A673 (cell line): ENCODE measurements around the gene HIGD1B. TPM values are rescaled to one million over a fixed set of nuclear protein-coding genes. Genes with fewer than 3 reads are reported as not detected.
A peak's percentile ranks its signal among the peaks of the same experiment; 100 is the strongest.

Source experiments
- BruUV-seq: library from RNA; stranded (reverse); fragments of 400-500 nt; replicated peaks from 2 replicates; lab custom pipeline; 2021; lab: Mats Ljungman, UMichigan
- CTCF ChIA-PET: fragments of 300-600 bp; sonication (Branson Sonifier 250); formaldehyde crosslinking; loops from one replicate; lab custom pipeline; 2022; ENCODE audit warnings: antibody characterized with exemption; lab: Charles Lee
- POLR2A ChIA-PET: fragments of 300-600 bp; sonication (Branson Sonifier 250); formaldehyde crosslinking; loops from one replicate; lab custom pipeline; 2022; ENCODE audit warnings: antibody characterized with exemption; ENCODE audit not compliant: low non-redundant PET; lab: Charles Lee
- DNase-seq: peaks from one replicate; pipeline ENCODE4 v3.0.0-alpha.2; 2015; ENCODE audit warnings: low spot score
- H3K27ac ChIP-seq: fragments of 200-600 bp; sonication (generic); 2 replicates; pipeline ENCODE4 v1.5.1; 2016; ENCODE audit warnings: mixed run types, low read depth, mild to moderate bottlenecking, mixed read lengths, antibody characterized with exemption, low read length; ENCODE audit not compliant: poor library complexity, severe bottlenecking
- H3K27me3 ChIP-seq: fragments of 200-600 bp; sonication (generic); replicated peaks from 2 replicates; pipeline ENCODE4 v1.6.1; 2017; ENCODE audit warnings: mixed run types, low read depth, mild to moderate bottlenecking, mixed read lengths, antibody characterized with exemption, low read length; ENCODE audit not compliant: insufficient read depth, poor library complexity
- H3K36me3 ChIP-seq: fragments of 200-600 bp; sonication (generic); 2 replicates; pipeline ENCODE4 v1.6.1; 2016; ENCODE audit warnings: mixed run types, mild to moderate bottlenecking, mixed read lengths, antibody characterized with exemption, low read length; ENCODE audit not compliant: insufficient read depth, poor library complexity, severe bottlenecking
- H3K4me1 ChIP-seq: fragments of 200-600 bp; sonication (generic); 2 replicates; pipeline ENCODE4 v1.6.1; 2017; ENCODE audit warnings: mixed run types, mild to moderate bottlenecking, mixed read lengths, antibody characterized with exemption, low read length; ENCODE audit not compliant: insufficient read depth, poor library complexity, severe bottlenecking
- H3K4me3 ChIP-seq: fragments of 200-600 bp; sonication (generic); 2 replicates; pipeline ENCODE4 v1.5.1; 2016; ENCODE audit warnings: low read depth, mixed run types, mild to moderate bottlenecking, mixed read lengths, low read length; ENCODE audit not compliant: poor library complexity, severe bottlenecking
- H3K9me3 ChIP-seq: fragments of 200-600 bp; sonication (generic); 2 replicates; pipeline ENCODE4 v1.6.1; 2016; ENCODE audit warnings: mixed run types, low read depth, mild to moderate bottlenecking, mixed read lengths, antibody characterized with exemption, low read length; ENCODE audit not compliant: poor library complexity, severe bottlenecking
- EZH2 ChIP-seq: fragments of 200-600 bp; sonication (generic); IDR thresholded peaks from 2 replicates; pipeline ENCODE4 v1.6.1; 2017; ENCODE audit warnings: borderline replicate concordance, low read depth, mild to moderate bottlenecking, mixed read lengths, antibody characterized with exemption, low read length; ENCODE audit not compliant: poor library complexity, severe bottlenecking
- intact Hi-C: fragments of 100-400 bp; cut with micrococcal nuclease; formaldehyde crosslinking; loops from one replicate; pipeline ENCODE4 v1.10.0; 2022; ENCODE audit not compliant: unreplicated experiment
- total RNA-seq: library from RNA; stranded (reverse); gene quantifications from 2 replicates; pipeline ENCODE4 v1.2.3, GENCODE V29; 2021
- TF ChIP-seq, protein P1 (sequence below): fragments of 300-800, 200-600 bp; sonication (generic); conservative IDR thresholded peaks from 2 replicates; pipeline ENCODE4 v1.5.1; 2017; ENCODE audit warnings: low read depth, mild to moderate bottlenecking, antibody characterized with exemption, low read length, moderate library complexity, mixed read lengths

Gene HIGD1B
- total RNA-seq, 1 experiment from 2014 or later, result not detected

DNA sequence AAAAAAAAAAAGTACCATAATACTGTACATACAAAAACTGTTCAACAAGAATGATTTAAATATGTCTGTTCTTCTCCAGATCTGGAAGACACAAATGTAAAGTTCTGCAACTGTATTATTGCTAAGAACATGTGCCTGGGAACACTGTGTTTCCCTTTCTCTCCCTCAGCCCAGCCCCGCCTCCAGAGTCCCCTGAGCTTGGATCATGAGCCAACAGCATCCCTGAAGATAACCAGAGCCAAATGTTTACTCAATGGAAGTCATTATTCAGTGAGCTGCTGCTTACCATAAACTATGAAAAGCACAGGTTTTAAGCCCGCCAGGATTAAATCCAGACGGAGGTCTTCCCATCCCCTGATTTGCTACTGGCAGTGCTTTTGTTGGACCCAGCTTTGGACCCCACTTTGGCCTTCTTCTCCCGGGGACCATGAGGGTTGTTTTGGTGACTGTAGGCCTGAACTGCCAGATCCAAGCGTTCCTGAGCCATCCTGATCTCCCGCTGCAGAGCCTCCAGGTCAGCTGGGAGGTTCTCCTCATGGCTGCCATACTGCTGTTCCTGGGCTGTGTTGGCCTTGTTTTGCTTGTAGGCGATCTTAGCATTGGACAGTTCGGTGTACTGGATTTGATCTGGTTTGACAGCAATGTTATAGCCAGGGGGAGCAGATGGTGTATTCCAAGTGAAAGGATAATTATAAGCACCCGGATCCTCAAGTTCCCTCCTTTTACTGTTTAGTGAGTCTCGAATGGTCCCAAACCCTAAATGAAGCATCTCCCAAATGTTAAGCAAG is 43.2 kb upstream of the HIGD1B start:
- Histone ChIP-seq H3K27me3 (no peaks in the 10 kb centered on the region), H3K4me1 (no peaks in the 10 kb centered on the region), H3K27ac (no peak overlapping the region), H3K4me3 (no peak overlapping the region), H3K9me3 (no peaks in the 10 kb centered on the region), H3K36me3 (peaks cover 20% of the 10 kb centered on the region)
- no peak for TF ChIP-seq EZH2
- TF ChIP-seq, protein P1, sequence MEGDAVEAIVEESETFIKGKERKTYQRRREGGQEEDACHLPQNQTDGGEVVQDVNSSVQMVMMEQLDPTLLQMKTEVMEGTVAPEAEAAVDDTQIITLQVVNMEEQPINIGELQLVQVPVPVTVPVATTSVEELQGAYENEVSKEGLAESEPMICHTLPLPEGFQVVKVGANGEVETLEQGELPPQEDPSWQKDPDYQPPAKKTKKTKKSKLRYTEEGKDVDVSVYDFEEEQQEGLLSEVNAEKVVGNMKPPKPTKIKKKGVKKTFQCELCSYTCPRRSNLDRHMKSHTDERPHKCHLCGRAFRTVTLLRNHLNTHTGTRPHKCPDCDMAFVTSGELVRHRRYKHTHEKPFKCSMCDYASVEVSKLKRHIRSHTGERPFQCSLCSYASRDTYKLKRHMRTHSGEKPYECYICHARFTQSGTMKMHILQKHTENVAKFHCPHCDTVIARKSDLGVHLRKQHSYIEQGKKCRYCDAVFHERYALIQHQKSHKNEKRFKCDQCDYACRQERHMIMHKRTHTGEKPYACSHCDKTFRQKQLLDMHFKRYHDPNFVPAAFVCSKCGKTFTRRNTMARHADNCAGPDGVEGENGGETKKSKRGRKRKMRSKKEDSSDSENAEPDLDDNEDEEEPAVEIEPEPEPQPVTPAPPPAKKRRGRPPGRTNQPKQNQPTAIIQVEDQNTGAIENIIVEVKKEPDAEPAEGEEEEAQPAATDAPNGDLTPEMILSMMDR, result no peak
- intact Hi-C loops, result no loop called here
- no TSS peak for BruUV-seq
- DNase-seq, result no peak
- ChIA-PET POLR2A (no interaction called here), CTCF (interaction anchor here (0.5 kb wide), 1 partner anchor 393 kb away, joined by 3 read pairs; no protein-coding TSS in a partner anchor)

DNA sequence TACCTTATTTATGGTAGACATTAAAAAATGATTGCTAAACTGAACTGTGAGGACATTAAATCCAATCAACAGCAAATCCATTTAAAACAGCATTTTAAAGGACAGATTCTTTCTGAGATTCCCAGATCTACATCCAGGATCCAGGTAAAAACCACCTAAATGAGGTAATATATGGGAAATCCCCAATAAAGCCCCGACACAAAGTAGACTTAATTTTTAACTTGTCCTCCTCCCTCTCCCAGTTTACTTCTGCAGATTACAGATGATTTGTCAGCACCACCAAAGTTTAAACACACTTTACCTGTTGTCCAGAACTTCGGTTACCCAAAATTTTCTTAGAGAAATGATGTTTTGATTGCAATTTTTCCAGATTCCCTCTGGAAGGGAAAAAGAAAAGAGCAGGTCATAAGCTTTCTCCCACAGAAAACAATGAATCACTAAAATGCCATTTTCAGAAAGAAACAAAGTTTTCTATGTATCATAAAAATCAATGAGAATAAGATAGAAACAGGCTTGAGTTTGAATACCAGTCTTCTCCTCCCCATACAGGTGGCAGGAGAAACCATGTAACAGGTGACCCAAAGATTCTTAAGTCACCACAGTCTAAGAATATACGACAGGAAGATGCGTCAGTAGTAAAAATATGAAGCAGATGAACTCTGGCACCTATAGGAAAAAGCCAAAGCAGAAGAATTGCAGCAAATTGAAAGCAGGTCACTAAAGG is 40.4 kb upstream of the HIGD1B start:
- no TSS peak for BruUV-seq
- Histone ChIP-seq H3K27ac (no peak overlapping the region), H3K27me3 (no peaks in the 10 kb centered on the region), H3K4me3 (no peak overlapping the region), H3K4me1 (no peaks in the 10 kb centered on the region), H3K9me3 (no peaks in the 10 kb centered on the region), H3K36me3 (peaks cover 15% of the 10 kb centered on the region)
- intact Hi-C loops, result no loop called here
- ChIA-PET POLR2A (interaction anchor here (0.6 kb wide), 2 partner anchors 21 to 78 kb away, joined by 3 read pairs; no protein-coding TSS in a partner anchor), CTCF (no interaction called here)
- DNase-seq, result no peak
- TF ChIP-seq, protein P1, result no peak
- no peak for TF ChIP-seq EZH2

DNA sequence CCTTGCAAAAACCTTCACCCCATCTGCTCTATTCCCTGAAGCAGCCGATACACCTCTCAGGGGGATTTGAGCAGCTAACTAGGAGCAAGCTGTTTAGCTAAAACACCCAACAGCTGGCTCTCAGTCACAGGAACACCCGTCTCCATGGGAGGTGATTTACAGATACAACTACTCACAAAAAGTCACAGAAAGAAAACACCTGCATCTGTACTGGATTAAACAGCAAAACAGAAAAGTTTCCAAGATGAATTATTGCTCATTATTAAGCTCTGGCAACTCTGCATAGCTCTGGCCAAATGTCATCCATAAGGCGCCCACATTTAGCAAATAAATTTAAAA is 39.9 kb upstream of the HIGD1B start:
- no TSS peak for BruUV-seq
- POLR2A ChIA-PET, result interaction anchor here (0.6 kb wide), 1 partner anchor 79 kb away, joined by 3 read pairs; no protein-coding TSS in a partner anchor

More for the DNA sequence above, 39.9 kb upstream of the HIGD1B start:
- DNase-seq, result peak; percentile 6
- H3K36me3 ChIP-seq, result peaks cover 15% of the 10 kb centered on the region
- intact Hi-C loops, result no loop called here
- H3K27ac ChIP-seq, result no peak overlapping the region
- CTCF ChIA-PET, result no interaction called here
- no peak overlapping the region for H3K4me3 ChIP-seq
- H3K27me3 ChIP-seq, result no peaks in the 10 kb centered on the region
- H3K9me3 ChIP-seq, result no peaks in the 10 kb centered on the region
- H3K4me1 ChIP-seq, result no peaks in the 10 kb centered on the region
- TF ChIP-seq EZH2, result no peak
- TF ChIP-seq, protein P1, result no peak
